Measurements from ENCODE around the gene MBD3L5.
"Not testable (repeated sequence)": the region's sequence is repeated elsewhere in the genome, so short reads cannot be mapped to it uniquely, and the experiment has no call there.

The MBD3L5 gene

DNA sequence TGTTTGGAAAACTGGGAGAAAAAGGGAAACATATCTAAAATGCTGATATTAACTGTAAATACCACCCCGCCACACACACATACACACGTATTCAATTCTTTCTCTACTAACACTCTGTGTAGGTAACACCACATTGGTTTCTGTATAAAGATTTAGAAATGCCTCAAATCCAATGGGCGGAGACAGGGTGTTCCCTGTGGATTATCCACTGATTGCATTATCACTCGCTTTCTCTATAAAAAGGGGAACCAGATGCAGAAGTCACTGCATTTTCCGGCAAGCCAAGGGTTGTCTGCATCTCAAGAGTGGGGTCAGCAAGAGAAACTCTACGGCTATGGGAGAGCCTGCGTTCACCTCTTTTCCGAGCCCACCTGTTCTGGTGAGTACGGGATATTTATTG lies at the start of gene MBD3L5:
MBD3L5 (plus strand) TSS at position 301 of the 400 bp plus-strand sequence; CDS start at position 335, 34 bp downstream.
- not testable (repeated sequence) for DNase-seq

DNA sequence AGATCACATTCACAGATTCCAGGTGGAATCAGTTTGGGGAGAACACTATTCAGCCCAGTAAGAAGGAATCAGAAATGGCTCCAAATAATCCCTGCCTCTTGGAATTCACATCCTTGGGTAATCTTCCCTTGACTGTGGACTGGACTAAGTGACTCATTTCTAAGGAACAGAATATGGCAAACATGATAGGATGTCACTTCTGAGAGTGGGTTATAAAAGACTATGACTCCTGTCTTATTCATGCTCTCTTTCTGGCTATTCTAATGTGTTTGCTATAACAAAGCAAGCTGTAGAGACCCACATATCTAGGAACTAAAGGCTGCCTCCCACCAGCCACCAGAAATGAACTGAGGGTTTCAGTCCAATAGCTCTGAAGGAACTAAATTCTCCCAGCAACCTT lies 46.9 kb upstream of the MBD3L5 start:
- DNase-seq: no peak

DNA sequence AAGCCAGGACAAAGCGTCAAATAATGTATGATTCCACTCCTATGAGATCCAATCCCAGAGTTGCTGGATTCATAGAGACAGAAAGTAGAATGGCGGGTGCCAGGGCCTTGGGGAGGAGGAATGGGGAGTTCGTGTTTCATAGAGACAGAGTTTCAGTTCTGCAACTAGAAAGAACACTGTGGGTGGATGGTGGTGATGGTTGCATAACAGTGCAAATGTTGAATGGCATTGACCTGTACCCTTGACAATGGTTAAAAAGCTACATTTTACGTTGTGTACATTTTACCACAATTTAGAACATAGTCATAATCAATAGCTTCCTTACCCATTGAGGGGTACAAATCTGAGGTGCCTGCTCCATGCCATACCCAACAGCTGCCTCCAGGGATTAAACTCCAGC lies 42.5 kb upstream of the MBD3L5 start:
- DNase-seq: no peak

DNA sequence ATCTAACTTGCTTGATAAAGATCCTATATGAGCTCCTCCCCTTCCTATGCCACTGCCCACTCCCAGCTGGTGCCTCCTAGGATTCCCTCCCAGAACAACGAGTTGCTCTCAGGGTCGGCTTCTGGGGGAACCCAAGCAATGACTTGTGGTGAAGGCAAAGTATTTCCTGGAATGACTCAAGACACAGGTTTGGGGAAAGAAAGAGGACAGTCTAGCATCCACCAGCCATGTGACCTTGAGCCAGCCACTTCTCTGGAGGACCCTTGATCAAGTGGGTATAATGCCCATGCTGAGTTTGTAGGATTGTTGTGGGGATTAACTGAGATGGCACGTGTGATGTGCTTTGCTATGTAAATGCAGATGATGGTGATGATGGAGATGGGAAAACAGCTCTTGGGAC lies 42.1 kb upstream of the MBD3L5 start:
- DNase-seq: no peak

DNA sequence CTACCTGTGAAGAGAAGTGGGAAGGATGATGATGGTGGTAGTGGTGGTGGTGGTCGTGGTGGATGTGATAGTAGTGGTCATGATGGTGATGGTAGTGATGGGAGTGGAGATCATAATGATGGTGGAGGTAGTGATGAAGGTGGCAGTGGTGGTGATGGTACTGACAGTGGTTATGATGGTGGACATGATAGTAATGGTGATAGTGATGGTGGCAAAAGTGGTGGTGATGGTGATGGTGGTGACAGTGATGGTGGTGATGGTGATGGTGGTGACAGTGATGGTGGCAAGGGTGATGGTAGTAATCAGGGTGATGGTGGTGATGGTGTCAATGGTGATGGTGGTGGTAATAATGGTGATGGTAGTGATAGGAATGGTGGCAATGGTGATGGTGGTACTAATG lies 35.3 kb upstream of the MBD3L5 start:
- no peak for DNase-seq

DNA sequence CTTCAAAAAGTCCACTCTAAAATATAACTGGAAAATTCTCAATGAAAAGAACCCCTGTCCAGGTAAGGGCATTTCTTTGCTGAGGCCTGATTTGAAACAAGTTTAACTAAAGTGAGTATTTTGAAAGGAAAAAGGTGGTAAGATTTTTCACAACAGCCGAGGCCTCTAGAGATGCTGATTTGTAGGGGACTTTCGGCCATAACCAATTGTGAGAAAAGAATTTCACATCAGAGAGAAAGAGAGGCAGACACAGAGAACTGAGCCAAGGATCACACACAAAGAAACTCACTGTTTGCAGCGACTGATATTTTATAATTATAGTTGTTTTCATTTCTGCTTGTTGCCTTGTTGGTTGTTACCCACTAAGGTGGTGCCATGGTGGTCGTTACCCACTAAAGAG lies 33.6 kb upstream of the MBD3L5 start:
- no peak for DNase-seq

DNA sequence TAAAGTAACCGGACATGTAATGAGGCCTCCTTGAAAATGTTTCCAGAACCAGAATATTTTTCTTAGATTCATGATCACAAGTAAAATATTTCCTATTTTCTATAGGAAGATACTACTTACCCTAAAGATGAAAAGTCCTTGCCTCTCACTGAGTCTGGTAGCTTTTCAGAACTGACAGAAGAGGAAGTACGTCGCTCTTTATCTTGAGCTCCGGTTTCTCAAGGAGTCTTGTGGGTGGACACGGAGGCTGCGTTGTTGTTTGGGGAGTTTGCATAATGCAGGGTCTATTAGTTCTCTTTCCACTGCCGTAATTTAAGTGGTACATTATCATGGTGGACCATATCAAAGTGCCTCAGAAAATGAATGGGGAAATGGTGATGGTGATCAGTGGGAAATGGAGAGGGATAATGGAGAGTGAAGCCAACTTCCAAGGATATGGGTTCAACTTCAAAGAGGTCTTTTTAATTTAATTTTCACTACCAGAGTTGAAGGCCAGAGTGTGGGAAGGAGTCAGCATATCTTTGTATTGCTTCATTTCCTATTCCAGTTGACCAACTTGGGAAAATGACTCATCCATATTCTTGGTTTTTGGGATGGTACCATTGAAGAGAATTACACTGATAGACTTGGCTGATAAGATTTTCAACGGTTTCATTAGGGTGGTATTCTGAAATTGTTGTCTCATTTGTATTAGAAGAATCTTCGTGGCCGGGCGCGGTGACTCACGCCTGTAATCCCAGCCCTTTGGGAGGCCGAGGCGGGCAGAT lies 32.5 kb upstream of the MBD3L5 start:
- DNase-seq: no peak

DNA sequence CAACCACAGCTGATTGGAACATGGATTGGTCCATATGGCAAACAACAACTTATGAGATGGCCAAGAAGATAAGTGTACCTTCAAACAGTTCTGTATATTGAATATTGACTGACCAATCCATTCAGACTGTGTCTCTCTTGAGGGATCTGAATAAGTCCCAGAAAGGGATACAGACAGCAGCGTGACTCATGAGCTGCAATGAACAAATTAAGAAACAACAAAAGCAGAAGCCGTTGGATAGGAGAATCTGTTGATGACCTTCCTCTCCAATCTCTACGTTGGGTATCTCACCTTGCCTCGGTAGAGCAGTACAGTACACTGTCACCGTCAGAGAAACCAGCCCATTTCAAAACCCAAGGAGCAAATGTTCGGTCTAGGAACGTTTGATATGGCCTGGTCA lies 30.4 kb upstream of the MBD3L5 start:
- no peak for DNase-seq

DNA sequence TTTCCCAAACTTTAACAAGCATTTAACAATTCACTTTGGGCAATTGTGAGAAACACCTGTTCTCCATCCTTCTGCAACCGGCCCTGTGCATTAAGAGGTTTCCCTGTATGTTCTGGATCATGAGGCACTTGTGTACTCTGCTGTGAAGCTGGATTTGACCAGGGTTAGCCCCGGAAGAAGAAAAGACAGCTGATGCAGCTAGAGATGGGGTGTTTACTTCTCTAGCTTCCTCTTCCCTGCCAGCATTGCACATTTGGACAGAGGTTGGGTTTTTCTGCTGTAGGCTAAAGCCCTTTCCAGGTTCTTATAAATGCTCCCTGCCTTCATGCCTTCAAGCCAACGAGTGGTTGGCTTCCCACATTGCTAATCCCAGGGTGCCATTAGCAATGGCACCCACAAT lies 30.0 kb upstream of the MBD3L5 start:
- no peak for DNase-seq

DNA sequence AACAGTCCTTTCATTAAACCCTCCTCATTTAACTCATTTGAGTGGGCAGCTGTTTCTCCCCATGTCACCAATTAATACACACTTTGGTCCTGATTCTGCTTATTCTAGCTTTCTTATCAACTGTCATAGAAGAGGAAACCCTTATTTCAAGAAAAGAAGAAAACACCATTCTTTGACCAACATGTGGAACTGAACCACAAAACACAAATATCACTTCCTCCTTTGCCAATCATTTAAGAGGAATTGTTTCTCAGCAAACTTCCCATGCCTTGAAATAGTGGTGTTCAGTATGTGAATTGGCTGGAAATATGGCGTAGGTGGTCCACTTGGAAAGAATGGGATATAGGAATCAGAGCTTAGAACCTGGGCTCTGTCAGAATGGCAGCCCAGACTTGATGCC lies 29.6 kb upstream of the MBD3L5 start:
- no peak for DNase-seq

DNA sequence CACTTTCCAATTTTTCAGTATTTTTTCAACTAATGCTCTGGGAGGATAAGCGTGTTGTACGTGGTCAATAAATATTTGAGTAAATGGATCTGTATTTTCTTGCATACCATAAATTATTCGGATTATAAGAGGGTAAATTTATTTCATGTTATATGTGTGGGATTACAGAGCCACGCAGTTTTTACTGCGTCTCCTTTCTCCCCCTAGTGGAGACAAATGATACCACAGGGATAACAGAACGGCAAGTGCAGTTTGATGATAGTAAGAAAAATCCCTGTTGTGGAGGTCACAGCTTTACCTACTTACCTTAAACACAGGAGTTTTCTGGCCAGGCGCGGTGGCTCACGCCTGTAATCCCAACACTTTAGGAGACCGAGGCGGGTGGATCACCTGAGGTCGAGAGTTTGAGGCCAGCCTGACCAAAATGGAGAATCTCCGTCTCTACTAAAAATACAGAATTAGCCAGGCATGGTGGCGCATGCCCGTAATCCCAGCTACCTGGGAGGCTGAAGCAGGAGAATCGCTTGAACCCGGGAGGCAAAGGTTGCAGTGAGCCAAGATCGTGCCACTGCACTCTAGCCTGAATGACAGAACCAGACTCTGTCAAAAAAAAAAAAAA lies 26.0 kb upstream of the MBD3L5 start:
- DNase-seq: no peak

DNA sequence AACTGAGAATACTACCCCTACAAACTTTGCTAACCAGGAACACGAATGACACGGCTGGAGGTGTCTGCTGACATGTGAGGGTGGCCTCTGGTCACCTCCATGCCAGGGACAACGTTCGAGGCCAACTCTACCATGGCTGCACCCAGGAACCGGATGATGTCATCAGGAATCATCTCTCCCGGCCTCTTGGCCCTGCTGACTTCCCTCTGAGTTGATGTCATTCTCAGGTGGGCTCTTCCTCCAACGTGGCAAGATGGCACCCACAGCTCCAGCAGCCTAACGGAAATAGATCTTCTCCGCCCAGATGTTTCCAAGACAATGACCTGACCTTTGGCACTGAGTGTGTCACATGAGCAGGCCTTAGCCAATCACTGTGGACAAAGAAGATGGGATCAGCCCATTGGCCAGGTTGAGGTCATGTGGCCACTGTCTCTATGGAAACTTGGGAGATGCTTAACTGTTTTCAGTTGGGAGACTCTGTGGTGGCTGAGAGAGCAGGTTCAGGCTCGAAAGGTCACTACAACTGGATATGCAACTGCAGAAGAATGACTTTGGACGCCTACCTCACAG lies 24.2 kb upstream of the MBD3L5 start:
- DNase-seq: no peak

DNA sequence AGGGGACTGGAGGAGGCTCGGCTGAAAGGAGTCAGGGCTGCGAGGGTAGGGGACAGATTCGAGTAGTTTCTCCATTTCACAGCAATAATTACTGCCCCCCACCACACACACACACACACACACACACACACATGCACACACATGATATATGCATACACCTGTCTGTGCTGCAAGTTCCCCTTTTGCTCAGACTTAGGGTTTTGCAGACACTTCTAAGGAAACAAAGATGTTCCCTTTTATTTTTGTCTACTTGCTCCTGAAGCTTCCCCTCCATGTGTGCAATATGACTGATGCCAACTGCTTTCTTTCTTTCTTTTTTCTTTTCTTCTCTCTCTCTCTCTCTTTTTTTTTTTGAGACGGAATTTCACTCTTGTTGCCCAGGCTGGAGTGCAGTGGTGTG lies 22.5 kb upstream of the MBD3L5 start:
- DNase-seq: no peak

DNA sequence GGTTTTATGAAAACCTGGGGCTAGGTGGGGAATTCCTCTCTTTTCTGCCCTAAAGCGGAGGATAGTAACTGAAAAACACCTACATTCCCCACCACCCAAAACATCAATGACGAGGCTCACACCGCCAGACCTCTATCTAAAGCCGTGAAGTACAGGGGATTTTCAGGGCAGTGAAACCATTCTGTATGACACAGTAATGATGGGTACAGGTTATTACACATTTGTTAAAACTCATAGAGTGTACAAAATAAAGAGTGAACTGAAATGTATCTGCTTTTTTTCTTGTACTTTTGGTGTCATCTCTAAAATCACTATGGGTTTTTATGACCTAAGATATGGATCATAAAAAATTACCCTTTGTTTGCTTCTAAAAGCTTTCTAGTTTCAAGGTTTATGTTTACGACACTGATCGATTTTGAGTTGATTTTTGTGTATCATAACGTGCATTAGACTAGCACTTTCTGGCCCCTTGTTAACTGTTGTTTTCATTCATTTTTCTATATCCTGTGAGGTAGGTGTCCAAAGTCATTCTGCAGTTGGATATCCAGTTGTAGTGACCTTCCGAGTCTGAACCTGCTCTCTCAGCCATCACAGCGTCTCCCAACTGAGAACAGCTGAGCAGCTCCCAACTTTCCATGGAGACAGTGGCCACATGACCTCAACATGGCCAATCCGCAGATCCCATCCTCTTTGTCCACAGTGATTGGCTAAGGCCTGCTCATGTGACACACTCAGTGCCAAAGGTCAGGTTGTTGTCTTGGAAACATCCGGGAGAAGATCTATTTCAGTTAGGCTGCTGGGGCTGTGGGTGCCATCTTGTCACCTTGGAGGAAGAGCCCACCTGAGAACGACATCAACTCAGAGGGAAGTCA lies 19.4 kb upstream of the MBD3L5 start:
- no peak for DNase-seq

DNA sequence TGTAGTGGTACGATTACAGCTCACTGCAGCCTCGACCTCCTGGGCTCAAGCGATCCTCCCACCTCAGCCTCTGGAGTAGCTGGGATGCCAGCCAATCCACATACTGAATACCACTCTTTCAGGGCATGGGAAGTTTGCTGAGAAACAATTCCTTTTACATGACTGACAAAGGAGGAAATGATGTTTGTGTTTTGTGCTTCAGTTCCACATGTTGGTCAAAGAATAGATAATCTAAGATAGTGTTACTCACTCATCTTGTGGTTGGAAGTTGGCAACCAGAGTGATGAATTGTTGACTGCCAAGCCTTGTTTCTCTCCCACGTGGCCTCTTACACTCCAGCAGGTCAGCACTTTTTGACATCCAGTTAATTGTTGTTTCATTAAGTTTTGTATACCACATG lies 16.7 kb upstream of the MBD3L5 start:
- DNase-seq: no peak

DNA sequence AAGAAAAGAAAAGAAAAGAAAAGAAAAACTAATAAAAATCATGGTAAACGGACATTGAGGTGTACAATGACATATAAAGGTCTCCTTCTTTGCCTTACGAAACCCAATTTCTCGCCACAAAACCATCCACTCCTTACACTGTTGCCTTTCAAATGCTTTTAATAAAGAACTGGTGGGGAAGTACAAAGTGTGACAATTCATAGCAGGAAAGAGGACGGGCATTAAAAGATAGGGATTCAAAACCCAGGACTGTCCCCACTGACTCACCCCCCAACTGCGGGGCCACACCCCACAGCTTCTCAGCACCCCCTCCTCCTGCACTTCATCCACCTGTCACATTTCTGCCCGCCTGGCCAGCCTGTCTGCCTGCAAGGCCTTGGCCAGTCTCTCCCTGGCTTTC lies 11.6 kb upstream of the MBD3L5 start:
- DNase-seq: no peak

DNA sequence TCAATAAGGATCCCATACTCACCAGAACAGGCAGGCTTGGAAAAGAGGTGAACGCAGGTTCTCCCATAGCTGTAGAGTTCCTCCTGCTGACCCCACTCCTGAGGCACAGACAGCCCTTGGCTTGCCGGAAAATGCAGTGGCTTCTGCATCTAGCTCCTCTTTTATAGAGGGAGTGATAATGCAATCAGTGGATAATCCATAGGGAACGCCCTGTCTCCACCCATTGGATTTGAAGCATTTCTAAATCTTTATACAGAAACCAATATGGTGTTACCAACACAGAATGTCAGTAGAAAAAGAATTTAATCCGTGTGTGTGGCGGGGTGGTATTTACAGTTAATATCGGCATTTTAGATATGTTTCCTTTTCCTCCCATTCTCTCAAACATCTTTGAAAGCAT lies 9.0 kb upstream of the MBD3L5 start, which contains the start of gene MBD3L2B:
MBD3L2B (minus strand) TSS at position 101 of the 400 bp plus-strand sequence; CDS start at position 67, 34 bp downstream.
- DNase-seq: not testable (repeated sequence)

DNA sequence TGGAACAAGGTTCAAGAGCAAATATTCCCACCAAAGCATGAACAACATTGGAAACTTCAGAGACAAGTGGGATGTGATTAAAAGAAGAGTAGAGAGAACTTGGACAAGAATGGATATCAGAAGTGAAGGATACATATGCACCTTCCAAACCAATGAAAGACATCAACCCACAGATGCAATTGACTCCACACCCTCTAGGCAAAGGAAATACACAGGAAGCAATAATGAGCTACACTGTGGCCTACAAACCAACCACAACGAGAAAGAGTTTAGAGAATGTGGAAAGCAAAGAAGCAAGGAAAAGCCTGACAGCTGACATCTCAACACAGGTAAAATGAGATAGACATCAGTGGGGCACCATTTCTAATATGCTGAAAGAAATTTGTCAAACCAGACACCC lies 1.6 kb upstream of the MBD3L5 start:
- not testable (repeated sequence) for DNase-seq

DNA sequence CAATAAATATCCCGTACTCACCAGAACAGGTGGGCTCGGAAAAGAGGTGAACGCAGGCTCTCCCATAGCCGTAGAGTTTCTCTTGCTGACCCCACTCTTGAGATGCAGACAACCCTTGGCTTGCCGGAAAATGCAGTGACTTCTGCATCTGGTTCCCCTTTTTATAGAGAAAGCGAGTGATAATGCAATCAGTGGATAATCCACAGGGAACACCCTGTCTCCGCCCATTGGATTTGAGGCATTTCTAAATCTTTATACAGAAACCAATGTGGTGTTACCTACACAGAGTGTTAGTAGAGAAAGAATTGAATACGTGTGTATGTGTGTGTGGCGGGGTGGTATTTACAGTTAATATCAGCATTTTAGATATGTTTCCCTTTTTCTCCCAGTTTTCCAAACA lies 9.7 kb downstream of the MBD3L5 start, which contains the start of gene MBD3L4:
MBD3L4 (minus strand) TSS at position 101 of the 400 bp plus-strand sequence; CDS start at position 66, 35 bp downstream.
- not testable (repeated sequence) for DNase-seq

DNA sequence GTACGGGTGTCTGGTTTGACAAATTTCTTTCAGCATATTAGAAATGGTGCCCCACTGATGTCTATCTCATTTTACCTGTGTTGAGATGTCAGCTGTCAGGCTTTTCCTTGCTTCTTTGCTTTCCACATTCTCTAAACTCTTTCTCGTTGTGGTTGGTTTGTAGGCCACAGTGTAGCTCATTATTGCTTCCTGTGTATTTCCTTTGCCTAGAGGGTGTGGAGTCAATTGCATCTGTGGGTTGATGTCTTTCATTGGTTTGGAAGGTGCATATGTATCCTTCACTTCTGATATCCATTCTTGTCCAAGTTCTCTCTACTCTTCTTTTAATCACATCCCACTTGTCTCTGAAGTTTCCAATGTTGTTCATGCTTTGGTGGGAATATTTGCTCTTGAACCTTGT lies 11.2 kb downstream of the MBD3L5 start:
- DNase-seq: not testable (repeated sequence)

DNA sequence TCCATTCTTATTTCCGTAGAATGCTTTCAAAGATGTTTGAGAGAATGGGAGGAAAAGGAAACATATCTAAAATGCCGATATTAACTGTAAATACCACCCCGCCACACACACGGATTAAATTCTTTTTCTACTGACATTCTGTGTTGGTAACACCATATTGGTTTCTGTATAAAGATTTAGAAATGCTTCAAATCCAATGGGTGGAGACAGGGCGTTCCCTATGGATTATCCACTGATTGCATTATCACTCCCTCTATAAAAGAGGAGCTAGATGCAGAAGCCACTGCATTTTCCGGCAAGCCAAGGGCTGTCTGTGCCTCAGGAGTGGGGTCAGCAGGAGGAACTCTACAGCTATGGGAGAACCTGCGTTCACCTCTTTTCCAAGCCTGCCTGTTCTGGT lies 18.6 kb downstream of the MBD3L5 start, which contains the start of gene MBD3L2:
MBD3L2 (plus strand) TSS at position 301 of the 400 bp plus-strand sequence; CDS start at position 354, 53 bp downstream.
- DNase-seq: not testable (repeated sequence)

DNA sequence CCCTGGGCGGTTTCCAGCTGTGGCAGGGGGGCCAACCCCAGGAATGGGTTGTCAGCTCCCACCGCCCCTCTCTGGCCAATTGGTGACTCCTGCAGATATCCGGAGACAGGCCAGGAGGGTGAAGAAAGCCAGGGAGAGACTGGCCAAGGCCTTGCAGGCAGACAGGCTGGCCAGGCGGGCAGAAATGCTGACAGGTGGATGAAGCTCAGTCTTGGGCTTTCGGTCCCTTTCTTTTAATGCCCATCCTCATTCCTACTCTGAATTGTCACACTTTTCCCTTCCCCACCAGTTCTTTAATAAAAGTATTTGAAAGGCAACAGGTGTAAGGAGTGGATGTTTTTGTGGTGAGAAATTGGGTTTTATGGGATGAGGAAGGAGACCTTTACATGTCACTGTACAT lies 21.0 kb downstream of the MBD3L5 start:
- DNase-seq: not testable (repeated sequence)

DNA sequence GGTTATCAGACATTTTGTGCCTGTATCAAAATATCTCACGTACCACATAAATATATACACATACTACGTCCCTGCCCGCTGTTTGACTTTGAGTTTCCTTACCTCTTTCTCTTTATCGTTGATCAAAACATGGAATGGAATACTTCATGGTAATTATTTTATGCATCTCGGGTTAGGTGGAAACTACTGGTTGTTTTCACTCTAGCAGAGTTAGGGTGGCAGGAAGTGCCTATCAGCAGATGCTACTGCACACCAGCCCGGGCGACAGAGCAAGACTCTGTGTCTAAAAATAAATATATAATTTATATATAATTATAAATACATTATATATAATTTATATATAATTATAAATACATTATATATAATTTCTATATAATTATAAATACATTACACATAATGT lies 22.5 kb downstream of the MBD3L5 start:
- DNase-seq: not testable (repeated sequence)

Measured in activated CD4-positive, alpha-beta T cell treated with anti-CD3 and anti-CD28 coated beads, Interleukin-2, amount 50 U/mL, for 1 hour (primary cell).